Astrocyte of the cerebellum (primary cell): ENCODE measurements around the gene PSMB9.

Source experiments
- DNase-seq: peaks from one replicate; pipeline ENCODE4 v3.0.0-alpha.2; 2011; ENCODE audit warnings: low read depth
- H3K4me3 ChIP-seq: 2 replicates; pipeline ENCODE4 v1.5.1; 2011; ENCODE audit warnings: mild to moderate bottlenecking, low read depth, low read length, moderate library complexity
- in situ Hi-C: cut with HindIII; loops from 2 replicates; pipeline ENCODE4 v1.10.0; 2017; ENCODE audit warnings: low sequenced_read_pairs
- TF ChIP-seq, protein P1 (sequence below): IDR thresholded peaks from 2 replicates; pipeline ENCODE4 v1.5.1; 2012; ENCODE audit warnings: low read length, low read depth, moderate library complexity, mild to moderate bottlenecking; ENCODE audit errors: missing control alignments

PSMB9 gene

DNA sequence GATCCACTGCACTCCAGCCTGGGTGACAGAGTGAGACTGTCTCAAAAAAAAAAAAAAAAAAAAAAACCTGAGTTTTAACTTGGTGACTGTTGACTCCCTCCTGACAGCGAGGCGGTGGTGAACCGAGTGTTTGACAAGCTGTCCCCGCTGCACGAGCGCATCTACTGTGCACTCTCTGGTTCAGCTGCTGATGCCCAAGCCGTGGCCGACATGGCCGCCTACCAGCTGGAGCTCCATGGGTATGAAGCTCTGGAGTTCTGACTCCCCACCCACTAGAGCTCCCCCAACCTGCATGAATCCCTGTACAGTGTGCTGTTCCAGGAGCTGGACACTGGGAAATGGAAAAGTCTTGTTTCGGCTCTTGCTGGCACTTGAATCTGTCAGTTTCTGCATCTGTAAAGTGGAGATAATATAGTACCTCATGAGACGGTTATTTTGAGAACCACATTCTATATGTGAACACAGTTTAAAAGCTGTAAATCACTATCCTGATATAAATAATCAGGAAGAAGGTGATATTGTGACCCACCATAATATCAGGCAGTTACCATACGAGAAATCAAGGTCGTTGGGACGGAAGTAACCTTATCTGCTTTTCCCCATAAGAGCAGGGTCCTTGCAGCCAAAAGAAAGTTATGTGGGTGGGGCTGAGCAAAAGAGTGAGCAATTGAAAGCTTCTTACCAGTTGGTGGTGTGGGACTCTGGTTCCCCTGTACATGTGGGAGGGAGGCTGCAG, 3.3 kb downstream of the PSMB9 start:
- in situ Hi-C loops = no loop called here
- no peak overlapping the region for H3K4me3 ChIP-seq
- DNase-seq = no peak
- TF ChIP-seq, protein P1, sequence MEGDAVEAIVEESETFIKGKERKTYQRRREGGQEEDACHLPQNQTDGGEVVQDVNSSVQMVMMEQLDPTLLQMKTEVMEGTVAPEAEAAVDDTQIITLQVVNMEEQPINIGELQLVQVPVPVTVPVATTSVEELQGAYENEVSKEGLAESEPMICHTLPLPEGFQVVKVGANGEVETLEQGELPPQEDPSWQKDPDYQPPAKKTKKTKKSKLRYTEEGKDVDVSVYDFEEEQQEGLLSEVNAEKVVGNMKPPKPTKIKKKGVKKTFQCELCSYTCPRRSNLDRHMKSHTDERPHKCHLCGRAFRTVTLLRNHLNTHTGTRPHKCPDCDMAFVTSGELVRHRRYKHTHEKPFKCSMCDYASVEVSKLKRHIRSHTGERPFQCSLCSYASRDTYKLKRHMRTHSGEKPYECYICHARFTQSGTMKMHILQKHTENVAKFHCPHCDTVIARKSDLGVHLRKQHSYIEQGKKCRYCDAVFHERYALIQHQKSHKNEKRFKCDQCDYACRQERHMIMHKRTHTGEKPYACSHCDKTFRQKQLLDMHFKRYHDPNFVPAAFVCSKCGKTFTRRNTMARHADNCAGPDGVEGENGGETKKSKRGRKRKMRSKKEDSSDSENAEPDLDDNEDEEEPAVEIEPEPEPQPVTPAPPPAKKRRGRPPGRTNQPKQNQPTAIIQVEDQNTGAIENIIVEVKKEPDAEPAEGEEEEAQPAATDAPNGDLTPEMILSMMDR = no peak

DNA sequence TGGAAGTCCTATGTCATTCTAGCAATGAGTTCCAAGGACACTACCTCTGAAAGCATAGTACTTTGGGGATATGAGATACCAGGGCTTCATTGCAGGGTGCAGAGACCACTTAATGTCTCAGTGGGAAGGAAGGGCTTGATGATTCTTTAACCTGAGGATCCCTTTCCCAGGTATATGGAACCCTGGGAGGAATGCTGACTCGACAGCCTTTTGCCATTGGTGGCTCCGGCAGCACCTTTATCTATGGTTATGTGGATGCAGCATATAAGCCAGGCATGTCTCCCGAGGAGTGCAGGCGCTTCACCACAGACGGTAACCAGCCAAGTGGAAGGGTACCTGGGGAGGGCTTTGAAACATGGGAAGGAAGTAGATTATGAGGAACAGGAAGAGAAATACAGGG, 4.2 kb downstream of the PSMB9 start:
- TF ChIP-seq, protein P1 = no peak
- H3K4me3 ChIP-seq = no peak overlapping the region
- DNase-seq = no peak
- in situ Hi-C loops = no loop called here

DNA sequence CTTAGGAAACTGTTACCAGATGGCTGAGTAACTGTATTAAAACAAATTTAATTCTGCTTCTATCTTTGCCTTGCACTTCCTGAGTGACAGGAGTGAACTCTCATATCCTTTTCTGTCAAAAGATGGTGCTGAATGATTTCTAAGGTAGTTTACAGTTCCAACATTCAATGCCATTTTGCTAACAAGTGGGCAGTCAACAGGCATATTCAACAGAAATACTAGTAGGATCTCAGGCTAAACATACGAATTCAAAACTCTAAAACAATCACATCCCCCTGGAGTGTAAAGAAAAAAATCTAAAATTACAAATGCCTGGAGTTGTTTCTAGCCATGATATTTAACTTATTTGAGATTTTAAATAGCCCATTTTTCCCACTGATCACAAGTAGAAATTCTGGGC, 6.7 kb downstream of the PSMB9 start:
- TF ChIP-seq, protein P1 = no peak
- no peak for DNase-seq
- no peak overlapping the region for H3K4me3 ChIP-seq
- in situ Hi-C loops = no loop called here

DNA sequence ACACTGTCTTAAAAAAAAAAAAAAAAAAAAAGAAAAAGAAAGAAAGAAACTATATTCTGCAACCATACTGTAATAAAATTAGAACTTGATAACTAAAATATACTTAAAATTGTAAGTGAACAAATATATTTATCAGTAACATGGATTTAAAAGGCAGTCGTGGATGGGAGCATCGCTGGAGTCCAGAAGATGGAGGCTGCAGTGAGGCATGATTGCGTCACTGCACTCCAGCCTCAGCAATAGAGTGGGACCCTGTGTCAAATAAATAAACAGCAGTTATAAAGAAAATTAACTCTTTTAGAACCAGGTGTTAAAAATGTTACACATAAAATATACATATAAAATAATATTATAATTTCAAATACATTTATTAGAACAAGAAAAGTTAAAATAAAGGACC, 8.7 kb downstream of the PSMB9 start:
- DNase-seq = no peak
- in situ Hi-C loops = no loop called here
- H3K4me3 ChIP-seq = no peak overlapping the region
- TF ChIP-seq, protein P1 = no peak

DNA sequence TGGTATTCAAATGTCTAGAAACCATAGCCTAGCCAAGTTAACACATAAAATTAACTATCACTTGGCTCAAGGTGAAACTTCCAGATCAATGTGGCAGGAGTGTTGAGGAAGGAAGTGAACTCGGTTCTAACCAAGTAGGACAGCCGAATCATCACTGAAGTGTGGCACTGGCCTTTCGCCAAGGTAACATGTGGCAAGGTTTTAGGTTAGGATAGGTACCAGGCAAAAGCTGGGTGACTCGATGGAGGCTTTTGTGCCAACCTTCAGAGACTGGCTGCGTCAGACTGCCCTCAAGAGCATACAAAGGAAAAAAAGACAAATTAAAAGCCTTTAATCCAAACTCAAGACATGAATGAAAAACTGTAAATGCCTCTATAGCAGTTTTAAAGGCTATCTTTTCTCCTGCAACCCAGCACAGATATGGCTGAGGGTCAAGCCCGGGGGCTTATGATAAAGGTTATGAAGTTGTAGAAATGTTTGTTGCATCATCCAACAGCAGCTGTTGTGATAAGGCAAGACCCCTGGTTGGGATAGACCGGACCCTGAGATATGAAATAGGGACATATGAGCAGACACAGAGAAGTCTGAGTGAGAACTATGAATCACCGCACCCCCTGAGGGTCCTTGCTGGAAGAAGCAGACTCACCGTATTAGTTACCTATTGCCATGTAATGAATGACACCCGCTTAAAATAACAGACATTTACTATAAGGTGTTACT, 11.9 kb downstream of the PSMB9 start:
- in situ Hi-C loops = no loop called here
- TF ChIP-seq, protein P1 = no peak
- no peak for DNase-seq
- H3K4me3 ChIP-seq = no peak overlapping the region

DNA sequence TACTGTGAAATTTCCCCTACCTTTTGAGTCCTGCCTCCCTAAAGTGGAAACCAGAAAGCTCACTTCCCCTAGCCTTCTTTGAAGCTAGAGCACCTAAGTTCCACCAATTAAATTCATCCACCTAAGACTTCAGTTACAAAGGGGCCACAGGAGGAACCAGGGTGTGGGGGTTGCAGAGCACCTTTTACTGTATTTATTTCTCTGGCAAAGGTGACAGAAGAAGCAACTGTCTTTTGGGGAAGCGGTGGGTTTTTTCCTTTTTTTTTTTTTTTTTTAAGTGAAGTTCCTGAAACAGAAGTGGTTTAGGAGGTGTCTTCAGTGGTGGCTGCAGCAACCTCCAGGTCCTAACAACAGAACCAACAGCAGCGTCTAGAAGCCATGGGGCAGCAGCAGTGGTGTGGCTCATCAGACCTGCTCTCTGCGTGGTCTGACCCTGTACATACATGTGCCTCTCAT, 13.1 kb downstream of the PSMB9 start:
- in situ Hi-C loops = no loop called here

More for the DNA sequence above, 13.1 kb downstream of the PSMB9 start:
- DNase-seq = no peak
- no peak overlapping the region for H3K4me3 ChIP-seq
- TF ChIP-seq, protein P1 = no peak
